B cell (primary cell): ENCODE data around the gene TEX14. TPM values are rescaled to one million over a fixed set of nuclear protein-coding genes. Genes with fewer than 3 reads are reported as not detected.

Experiments used
- ATAC-seq: fragments of 200-7000 bp; cut with Tn5 transposase; one replicate; pipeline ENCODE4 v1.10.0; 2021; ENCODE audit warnings: low read depth, mild to moderate bottlenecking, moderate number of reproducible peaks, moderate library complexity
- CTCF ChIA-PET: fragments of 350-600 bp; sonication (Branson Sonifier 250); formaldehyde crosslinking; loops from one replicate; lab custom pipeline; 2021; ENCODE audit warnings: antibody characterized with exemption, inconsistent platforms; lab: Charles Lee
- POLR2A ChIA-PET: fragments of 350-600 bp; sonication (Branson Sonifier 250); formaldehyde crosslinking; loops from one replicate; lab custom pipeline; 2021; ENCODE audit warnings: antibody characterized with exemption; lab: Charles Lee
- DNase-seq: peaks from one replicate; pipeline ENCODE4 v3.0.0; 2013
- H2AFZ ChIP-seq: 2 replicates; pipeline ENCODE4 v1.6.1; 2012; ENCODE audit warnings: mild to moderate bottlenecking, low read depth, low read length; ENCODE audit not compliant: insufficient read depth, poor library complexity, severe bottlenecking
- H3K27ac ChIP-seq, 2 donors: 1 replicate in 1 of 2; 2 replicates in 1 of 2; pipeline ENCODE4 v1.5.1; 2012 to 2013; ENCODE audit warnings: low read length in 2 of 2, mild to moderate bottlenecking in 2 of 2, moderate library complexity in 1 of 2
- H3K27me3 ChIP-seq, 4 experiments: fragments of 200-600 bp in 1 of 4; sonication (generic) in 1 of 4; replicated peaks in 1 of 4; 1 replicate in 2 of 4; 2 replicates in 2 of 4; pipeline versions ENCODE4 v1.6.1 to v1.7.0; 2013 to 2016; ENCODE audit warnings: low read length in 3 of 4, mild to moderate bottlenecking in 2 of 4, mixed read lengths in 1 of 4, moderate library complexity in 1 of 4; ENCODE audit not compliant: insufficient read depth in 4 of 4, control insufficient read depth in 3 of 4; ENCODE audit errors: control extremely low read depth in 1 of 4
- H3K36me3 ChIP-seq, 2 experiments: replicated peaks in 1 of 2; 1 replicate in 1 of 2; 2 replicates in 1 of 2; pipeline versions ENCODE4 v1.6.1 to v1.7.1; 2013; ENCODE audit warnings: low read length in 1 of 2; ENCODE audit not compliant: insufficient read depth in 2 of 2, control insufficient read depth in 1 of 2; ENCODE audit errors: control extremely low read depth in 1 of 2, extremely low read depth in 1 of 2
- H3K4me1 ChIP-seq, 2 donors: fragments of 200-600 bp in 1 of 2; sonication (generic) in 1 of 2; 1 replicate in 1 of 2; 2 replicates in 1 of 2; pipeline versions ENCODE4 v1.5.1 to v1.6.1; 2013 to 2017; ENCODE audit warnings: low read length in 2 of 2; ENCODE audit not compliant: control insufficient read depth in 2 of 2, insufficient read depth in 2 of 2
- H3K4me2 ChIP-seq: replicated peaks from 2 replicates; pipeline ENCODE3; 2012; ENCODE audit warnings: mild to moderate bottlenecking, low read depth, low read length; ENCODE audit not compliant: poor library complexity, severe bottlenecking
- H3K4me3 ChIP-seq, 5 experiments: fragments of 200-600 bp in 1 of 5; sonication (generic) in 1 of 5; 1 replicate in 3 of 5; 2 replicates in 2 of 5; pipeline versions ENCODE4 v1.5.1 to v1.7.0; 2011 to 2016; ENCODE audit warnings: low read length in 4 of 5, mild to moderate bottlenecking in 4 of 5, low read depth in 2 of 5, control low read depth in 1 of 5, moderate library complexity in 1 of 5; ENCODE audit not compliant: insufficient read depth in 1 of 5; ENCODE audit errors: control extremely low read depth in 1 of 5, extremely low read depth in 1 of 5
- H3K79me2 ChIP-seq: fragments of 200-600 bp; sonication (generic); one replicate; pipeline ENCODE4 v1.6.0; 2016; ENCODE audit warnings: low read length; ENCODE audit not compliant: control insufficient read depth, insufficient read depth
- H3K9ac ChIP-seq: fragments of 200-600 bp; sonication (generic); 2 replicates; pipeline ENCODE4 v1.6.1; 2017; ENCODE audit warnings: mild to moderate bottlenecking, low read length, moderate library complexity
- H3K9me3 ChIP-seq, 3 donors: one replicate each; pipeline versions ENCODE4 v1.6.1 to v1.7.1; 2013; ENCODE audit warnings: low read length in 2 of 3; ENCODE audit not compliant: control insufficient read depth in 2 of 3, insufficient read depth in 1 of 3; ENCODE audit errors: control extremely low read depth in 1 of 3
- H4K20me1 ChIP-seq: 2 replicates; pipeline ENCODE4 v1.6.0; 2012; ENCODE audit warnings: mild to moderate bottlenecking, low read length; ENCODE audit not compliant: insufficient read depth, control insufficient read depth, poor library complexity, severe bottlenecking
- H3K27ac Mint-ChIP-seq: one replicate; pipeline ENCODE4 v1.8.0; 2021; ENCODE audit warnings: mixed read lengths
- H3K27me3 Mint-ChIP-seq: one replicate; pipeline ENCODE4 v1.8.0; 2021; ENCODE audit warnings: mixed read lengths
- H3K4me1 Mint-ChIP-seq: one replicate; pipeline ENCODE4 v1.8.0; 2021; ENCODE audit warnings: mixed read lengths
- H3K4me3 Mint-ChIP-seq: one replicate; pipeline ENCODE4 v1.8.0; 2021; ENCODE audit warnings: mixed read lengths
- H3K9me3 Mint-ChIP-seq: one replicate; pipeline ENCODE4 v1.8.0; 2022; ENCODE audit warnings: mixed read lengths; ENCODE audit not compliant: insufficient read depth
- EZH2 ChIP-seq: IDR thresholded peaks from 2 replicates; pipeline ENCODE4 v1.6.1; 2012; ENCODE audit warnings: borderline replicate concordance, low read depth, mild to moderate bottlenecking, moderate library complexity, low read length; ENCODE audit not compliant: insufficient read depth, poor library complexity, severe bottlenecking
- WGBS: methylation state at CpG from one replicate; pipeline ENCODE4 v1.1.5; 2013; ENCODE audit warnings: missing lambda C conversion rate; ENCODE audit not compliant: insufficient coverage; 5-methylcytosine and 5-hydroxymethylcytosine counted together
- intact Hi-C: fragments of 100-400 bp; cut with micrococcal nuclease; formaldehyde crosslinking; loops from one replicate; pipeline ENCODE4 v1.10.0; 2022
- polyA plus RNA-seq: library from polyadenylated mRNA; depleted of rRNA; stranded (reverse); fragments of >200 nt; gene quantifications from 2 replicates; pipeline ENCODE4 v1.2.3, GENCODE V29; 2012
- total RNA-seq, 2 donors: library from RNA; stranded (reverse); fragments of 120-200 nt in 1 of 2; gene quantifications; 1 replicate in 1 of 2; 2 replicates in 1 of 2; pipeline versions ENCODE4 v1.2.3 to v1.2.4, GENCODE V29; 2013 to 2022
- TF ChIP-seq, protein P1 (sequence below): fragments of 200-600 bp; IDR thresholded peaks from one replicate; pipeline ENCODE4 v1.8.0; 2022; ENCODE audit warnings: antibody characterized with exemption, mild to moderate bottlenecking

Gene TEX14
- total and polyA plus RNA-seq, 2 donors (not counting 1 experiment from before 2014, with no cell fraction given) = 0.10 to 0.20 TPM

DNA sequence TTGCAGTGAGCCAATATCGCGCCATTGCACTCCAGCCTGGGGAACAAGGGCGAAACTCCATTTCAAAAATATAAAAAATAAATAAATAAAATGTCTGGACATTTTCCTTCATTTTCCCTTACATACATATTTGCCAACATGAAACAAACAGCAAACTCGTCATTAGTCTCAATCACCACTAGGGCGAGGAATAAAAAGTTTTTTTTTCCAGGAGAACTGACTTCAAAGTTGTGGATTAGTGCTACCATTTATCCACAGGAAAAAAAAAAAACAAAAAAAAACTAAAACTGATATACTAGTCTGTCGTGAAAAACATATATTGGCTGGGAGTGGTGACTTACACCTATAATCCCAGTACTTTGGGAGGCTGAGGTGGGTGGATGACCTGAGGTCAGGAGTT, 100.4 kb downstream of the TEX14 start:
- ATAC-seq (no peak), DNase-seq (no peak)
- Histone ChIP-seq H4K20me1 (no peaks in the 10 kb centered on the region), H3K4me1 (peaks cover 0 to 5% of the 10 kb centered on the region in 2 donors), H3K9ac (no peak overlapping the region), H3K79me2 (no peaks in the 10 kb centered on the region), H3K9me3 (no peaks in the 10 kb centered on the region), H3K27ac (no peak overlapping the region), H3K4me2 (no peak overlapping the region), H2AFZ (no peak overlapping the region), H3K27me3 (no peaks in the 10 kb centered on the region), H3K36me3 (no peaks in the 10 kb centered on the region), H3K4me3 (no peak overlapping the region)
- Mint-ChIP-seq H3K9me3 (no peaks in the 10 kb centered on the region), H3K27ac (no peak overlapping the region), H3K4me3 (no peak overlapping the region), H3K27me3 (no peaks in the 10 kb centered on the region), H3K4me1 (peaks cover 3% of the 10 kb centered on the region)
- TF ChIP-seq EZH2 = no peak
- TF ChIP-seq, protein P1, sequence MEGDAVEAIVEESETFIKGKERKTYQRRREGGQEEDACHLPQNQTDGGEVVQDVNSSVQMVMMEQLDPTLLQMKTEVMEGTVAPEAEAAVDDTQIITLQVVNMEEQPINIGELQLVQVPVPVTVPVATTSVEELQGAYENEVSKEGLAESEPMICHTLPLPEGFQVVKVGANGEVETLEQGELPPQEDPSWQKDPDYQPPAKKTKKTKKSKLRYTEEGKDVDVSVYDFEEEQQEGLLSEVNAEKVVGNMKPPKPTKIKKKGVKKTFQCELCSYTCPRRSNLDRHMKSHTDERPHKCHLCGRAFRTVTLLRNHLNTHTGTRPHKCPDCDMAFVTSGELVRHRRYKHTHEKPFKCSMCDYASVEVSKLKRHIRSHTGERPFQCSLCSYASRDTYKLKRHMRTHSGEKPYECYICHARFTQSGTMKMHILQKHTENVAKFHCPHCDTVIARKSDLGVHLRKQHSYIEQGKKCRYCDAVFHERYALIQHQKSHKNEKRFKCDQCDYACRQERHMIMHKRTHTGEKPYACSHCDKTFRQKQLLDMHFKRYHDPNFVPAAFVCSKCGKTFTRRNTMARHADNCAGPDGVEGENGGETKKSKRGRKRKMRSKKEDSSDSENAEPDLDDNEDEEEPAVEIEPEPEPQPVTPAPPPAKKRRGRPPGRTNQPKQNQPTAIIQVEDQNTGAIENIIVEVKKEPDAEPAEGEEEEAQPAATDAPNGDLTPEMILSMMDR = no peak
- CTCF ChIA-PET = interaction anchor here (1.4 kb wide), 1 partner anchor 413 kb away, joined by 3 read pairs; no protein-coding TSS in a partner anchor
- POLR2A ChIA-PET = interaction anchor here (0.7 kb wide), 1 partner anchor 1538 kb away, joined by 3 read pairs; no protein-coding TSS in a partner anchor
- WGBS = 100% methylated on average over 1 of the region's 6 CpGs
- intact Hi-C loops = no loop called here

GRCh38 chr17:58590377-58590776, 101.5 kb downstream of the TEX14 start:
- Histone ChIP-seq H3K9me3 (no peaks in the 10 kb centered on the region), H4K20me1 (no peaks in the 10 kb centered on the region), H3K4me2 (no peak overlapping the region), H3K4me3 (no peak overlapping the region), H3K36me3 (no peaks in the 10 kb centered on the region), H2AFZ (no peak overlapping the region), H3K27me3 (no peaks in the 10 kb centered on the region), H3K9ac (no peak overlapping the region), H3K27ac (no peak overlapping the region), H3K79me2 (no peaks in the 10 kb centered on the region), H3K4me1 (peaks cover 0 to 5% of the 10 kb centered on the region in 2 donors)
- Mint-ChIP-seq H3K4me1 (peaks cover 3% of the 10 kb centered on the region), H3K9me3 (no peaks in the 10 kb centered on the region), H3K27me3 (no peaks in the 10 kb centered on the region), H3K4me3 (no peak overlapping the region), H3K27ac (no peak overlapping the region)
- WGBS = no CpG with 5 or more reads among the region's 2 CpGs
- POLR2A ChIA-PET = no interaction called here
- CTCF ChIA-PET = no interaction called here
- ATAC-seq (no peak), DNase-seq (no peak)
- TF ChIP-seq EZH2 = no peak
- TF ChIP-seq, protein P1 = no peak
- intact Hi-C loops = no loop called here
